Stomach (tissue), 9 donors: ENCODE results near the gene ZNF646. TPM values are rescaled to one million over a fixed set of nuclear protein-coding genes. Genes with fewer than 3 reads are reported as not detected.
A peak's percentile ranks its signal among the peaks of the same experiment; 100 is the strongest.

Experiments used
- DNase-seq, 2 donors: peaks; one replicate each; pipeline versions ENCODE4 v3.0.0 to v3.0.0-alpha.2; 2013 to 2019
- H3K27ac ChIP-seq, 5 donors: fragments of 200-600 bp in 4 of 5; sonication (generic) in 4 of 5; one replicate each; pipeline ENCODE4 v1.5.1; 2013 to 2019; ENCODE audit warnings: mild to moderate bottlenecking in 1 of 5, moderate library complexity in 1 of 5
- H3K27me3 ChIP-seq, 3 donors: fragments of 200-600 bp; sonication (generic); one replicate each; pipeline ENCODE4 v1.5.1; 2017 to 2019; ENCODE audit warnings: mixed run types in 1 of 3
- H3K36me3 ChIP-seq, 4 donors: fragments of 200-600 bp; sonication (generic); 1 replicate in 3 of 4; 2 replicates in 1 of 4; pipeline ENCODE4 v1.5.1; 2016 to 2019
- H3K4me1 ChIP-seq, 4 donors: fragments of 200-600 bp; sonication (generic); one replicate each; pipeline ENCODE4 v1.5.1; 2016 to 2019
- H3K4me3 ChIP-seq, 4 donors: fragments of 200-600 bp; sonication (generic) in 3 of 4; one replicate each; pipeline ENCODE4 v1.5.1; 2016 to 2019; ENCODE audit warnings: mild to moderate bottlenecking in 1 of 4
- H3K9me3 ChIP-seq, 4 donors: fragments of 200-600 bp; sonication (generic); one replicate each; pipeline ENCODE4 v1.5.1; 2016 to 2019
- CTCF ChIP-seq, 7 experiments: fragments of 450-650 bp in 4 of 7; fragments of 200-600 bp in 3 of 7; sonication (generic) in 3 of 7; IDR thresholded peaks; one replicate each; pipeline ENCODE4 v1.5.1; 2016 to 2019; ENCODE audit warnings: antibody characterized with exemption in 7 of 7, control low read depth in 2 of 7, mild to moderate bottlenecking in 1 of 7
- EP300 ChIP-seq: sonication (generic); formaldehyde crosslinking; IDR thresholded peaks from one replicate; pipeline ENCODE4 v1.6.1; 2017; ENCODE audit warnings: antibody characterized with exemption
- POLR2A ChIP-seq, 4 donors: fragments of 450-650 bp; IDR thresholded peaks; one replicate each; pipeline ENCODE4 v1.6.1; 2016; ENCODE audit warnings: antibody characterized with exemption in 4 of 4, control low read depth in 2 of 4, mild to moderate bottlenecking in 1 of 4, moderate library complexity in 1 of 4
- POLR2AphosphoS5 ChIP-seq, 3 donors: sonication (generic); formaldehyde crosslinking; IDR thresholded peaks; one replicate each; pipeline ENCODE4 v1.6.1; 2016; ENCODE audit warnings: antibody characterized with exemption in 3 of 3
- WGBS, 5 donors: extraction: QIAGEN DNeasy Blood & Tissue Kit in 3 of 5; methylation state at CpG; one replicate each; pipeline versions ENCODE4 v1.1.5 to v1.1.7; 2013 to 2018; 5-methylcytosine and 5-hydroxymethylcytosine counted together
- intact Hi-C: fragments of 100-400 bp; cut with DNase I; formaldehyde crosslinking; loops from one replicate; pipeline ENCODE4 v1.15.1; 2023; ENCODE audit warnings: low total_unique reads
- polyA plus RNA-seq, 3 donors: library from polyadenylated mRNA; stranded (reverse); fragments of 200-250 nt; gene quantifications; one replicate each; pipeline ENCODE4 v1.2.3, GENCODE V29; 2013
- total RNA-seq, 5 donors: library from RNA; depleted of rRNA; stranded (reverse); fragments of >200 nt; gene quantifications; one replicate each; pipeline versions ENCODE4 v1.1.0 to v1.2.3, GENCODE V29; 2014 to 2016
- donor health status: healthy with polysubstance abuse.
- donor health status: Bipolar disorder and iron deficiency.
- donor health status: healthy.

The ZNF646 gene
- total and polyA plus RNA-seq, 8 donors = 2.1 to 13.4 (median 7.7) TPM

- Histone ChIP-seq H3K9me3 (no peaks in the 10 kb centered on the region), H3K36me3 (peaks cover 16 to 35% (median 31%) of the 10 kb centered on the region in 4 donors), H3K27ac (peak within 1 kb of the TSS; percentile 86 to 96 (median 92)), H3K27me3 (no peaks in the 10 kb centered on the region), H3K4me3 (peak within 1 kb of the TSS; percentile 90 to 99 (median 96)), H3K4me1 (peaks cover 5 to 43% (median 24%) of the 10 kb centered on the region in 4 donors)
- peak; percentile 99 for DNase-seq
- intact Hi-C loops = no loop called here
- TF ChIP-seq POLR2AphosphoS5 (IDR thresholded peaks at IDR 0.05) (peak; percentile 71 to 91 (median 77)), CTCF (IDR thresholded peaks at IDR 0.05) (no peak)
- 0 to 1% (median 1%) methylated on average over 48 to 75 of the region's 75 CpGs for WGBS, 5 donors
Measured at GRCh38 chr16:31032736-31033708, 41.2 kb upstream of the ZNF646 start, which contains the start of gene STX4. Gene STX4, plus strand, starts transcription at chr16:31033558. Its CDS starts 248 bp downstream, at chr16:31033806.

- 0 to 1% (median 1%) methylated on average over 40 to 47 of the region's 47 CpGs for WGBS, 5 donors
- no peaks in the 10 kb centered on the region for H3K9me3 ChIP-seq
- intact Hi-C loops = no loop called here
- H3K36me3 ChIP-seq = peaks cover 24 to 44% (median 40%) of the 10 kb centered on the region in 4 donors
- H3K27me3 ChIP-seq = no peaks in the 10 kb centered on the region
- H3K4me3 ChIP-seq = peak overlapping the region; percentile 90 to 99 (median 96)
- peaks cover 5 to 43% (median 24%) of the 10 kb centered on the region in 4 donors for H3K4me1 ChIP-seq
- TF ChIP-seq CTCF (IDR thresholded peaks at IDR 0.05) (no peak), EP300 (no peak), POLR2AphosphoS5 (IDR thresholded peaks at IDR 0.05) (peak; percentile 47 to 73 (median 65)), POLR2A (IDR thresholded peaks at IDR 0.05) (no peak)
- peak overlapping the region; percentile 86 to 96 (median 92) for H3K27ac ChIP-seq
- peak; percentile 93 to 96 for DNase-seq
Measured at GRCh38 chr16:31033709-31034492, 40.3 kb upstream of the ZNF646 start.

- H3K36me3 ChIP-seq = peaks cover 41 to 71% (median 67%) of the 10 kb centered on the region in 4 donors
Measured at GRCh38 chr16:31036691-31037090, 37.5 kb upstream of the ZNF646 start.

More at GRCh38 chr16:31036691-31037090, 37.5 kb upstream of the ZNF646 start:
- Histone ChIP-seq H3K27ac (no peak overlapping the region), H3K4me1 (peaks cover 5 to 42% (median 24%) of the 10 kb centered on the region in 4 donors), H3K9me3 (no peaks in the 10 kb centered on the region), H3K4me3 (no peak overlapping the region), H3K27me3 (no peaks in the 10 kb centered on the region)
- no peak for DNase-seq
- TF ChIP-seq POLR2AphosphoS5 (IDR thresholded peaks at IDR 0.05) = no peak
- no peak for TF ChIP-seq POLR2A (IDR thresholded peaks at IDR 0.05)
- no peak for TF ChIP-seq CTCF (IDR thresholded peaks at IDR 0.05)
- TF ChIP-seq EP300 = no peak
- 48 to 73% (median 72%) methylated on average over 2 of the region's 2 CpGs for WGBS, 5 donors
- intact Hi-C loops = no loop called here
